ENCODE data around the gene GULP1.
"Not testable (repeated sequence)": the region's sequence is repeated elsewhere in the genome, so short reads cannot be mapped to it uniquely, and the experiment has no call there.

The GULP1 gene

DNA sequence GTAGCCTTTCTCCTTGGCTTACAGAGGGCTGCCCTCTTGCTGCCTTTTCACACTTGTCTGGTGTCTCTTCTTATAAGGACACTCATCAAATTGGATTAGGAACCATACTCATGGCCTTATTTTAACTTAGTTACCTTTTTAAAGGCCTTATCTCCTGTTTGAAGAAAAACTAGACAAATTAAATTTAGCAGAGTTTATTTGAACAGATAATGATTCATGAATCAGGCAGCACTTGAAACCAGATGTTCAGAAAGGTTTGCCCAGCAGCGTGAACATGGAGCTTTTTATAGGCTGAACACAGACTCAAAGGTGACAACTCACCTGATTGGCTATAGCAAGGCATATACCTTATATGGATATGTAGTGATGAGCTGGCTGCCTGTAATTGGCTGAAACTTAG, 238.0 kb downstream of the GULP1 start:
- H3K4me3 ChIP-seq (ENCODE audit: insufficient read depth, low read depth, low read length, poor library complexity, severe bottlenecking) = no peak overlapping the region
- H3K27me3 ChIP-seq (replicated peaks; ENCODE audit: control insufficient read depth, insufficient read depth, low read length, poor library complexity, severe bottlenecking) = no peaks in the 10 kb centered on the region

DNA sequence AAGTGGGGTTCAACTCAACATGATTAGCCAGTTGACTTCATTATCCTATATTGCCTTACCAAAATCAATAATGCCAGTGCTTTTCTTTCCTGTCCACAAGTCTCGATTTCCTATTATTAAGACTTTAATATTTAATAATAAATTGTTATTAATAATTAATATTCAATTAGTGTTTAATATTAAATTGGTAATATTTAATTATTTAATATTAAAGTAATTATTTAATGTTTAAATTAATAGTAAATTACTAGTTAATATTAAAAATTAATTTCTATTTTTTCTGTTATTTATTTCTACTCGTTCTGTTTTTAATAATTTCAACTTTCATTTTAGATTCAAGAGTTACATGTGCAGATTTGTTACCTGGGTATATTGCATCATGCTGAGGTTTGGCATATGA, 243.2 kb downstream of the GULP1 start:
- Histone ChIP-seq H3K4me3 (ENCODE audit: insufficient read depth, low read depth, low read length, poor library complexity, severe bottlenecking) (no peak overlapping the region), H3K4me1 (ENCODE audit: control insufficient read depth, insufficient read depth, low read length, poor library complexity, severe bottlenecking) (no peaks in the 10 kb centered on the region), H3K9me3 (ENCODE audit: control insufficient read depth, low read length) (no peaks in the 10 kb centered on the region), H3K27me3 (replicated peaks; ENCODE audit: control insufficient read depth, insufficient read depth, low read length, poor library complexity, severe bottlenecking) (no peaks in the 10 kb centered on the region), H3K27ac (ENCODE audit: insufficient read depth, low read length, poor library complexity, severe bottlenecking) (no peak overlapping the region), H3K36me3 (ENCODE audit: control insufficient read depth, insufficient read depth, low read length) (no peaks in the 10 kb centered on the region)
- no peak for DNase-seq

More for the DNA sequence above, 238.0 kb downstream of the GULP1 start:
- no peaks in the 10 kb centered on the region for H3K4me1 ChIP-seq (ENCODE audit: control insufficient read depth, insufficient read depth, low read length, poor library complexity, severe bottlenecking)
- H3K9me3 ChIP-seq (ENCODE audit: control insufficient read depth, low read length) = no peaks in the 10 kb centered on the region
- no peaks in the 10 kb centered on the region for H3K36me3 ChIP-seq (ENCODE audit: control insufficient read depth, insufficient read depth, low read length)
- no peak overlapping the region for H3K27ac ChIP-seq (ENCODE audit: insufficient read depth, low read length, poor library complexity, severe bottlenecking)
- DNase-seq = no peak

DNA sequence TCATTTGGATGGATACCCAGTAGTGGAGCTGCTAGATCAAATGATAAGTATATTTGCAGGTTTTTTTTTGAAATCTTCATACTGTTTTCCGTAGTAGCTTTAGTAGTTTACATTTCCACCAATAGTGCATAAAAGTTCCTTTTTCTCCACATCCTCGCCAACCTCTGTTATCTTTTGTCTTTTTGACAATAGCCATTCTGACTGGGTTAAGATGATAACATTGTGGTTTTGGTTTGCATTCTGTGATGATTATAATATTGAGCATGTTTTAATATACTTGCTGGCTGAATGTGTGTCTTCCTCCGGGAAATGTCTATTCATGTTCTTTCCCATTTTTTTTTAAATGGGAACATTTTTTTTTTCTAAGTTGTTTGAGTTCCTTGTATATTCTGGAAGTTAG, 260.0 kb downstream of the GULP1 start:
- no peaks in the 10 kb centered on the region for H3K9me3 ChIP-seq (ENCODE audit: control insufficient read depth, low read length)
- H3K4me3 ChIP-seq (ENCODE audit: insufficient read depth, low read depth, low read length, poor library complexity, severe bottlenecking) = no peak overlapping the region
- no peaks in the 10 kb centered on the region for H3K27me3 ChIP-seq (replicated peaks; ENCODE audit: control insufficient read depth, insufficient read depth, low read length, poor library complexity, severe bottlenecking)
- no peaks in the 10 kb centered on the region for H3K36me3 ChIP-seq (ENCODE audit: control insufficient read depth, insufficient read depth, low read length)
- no peaks in the 10 kb centered on the region for H3K4me1 ChIP-seq (ENCODE audit: control insufficient read depth, insufficient read depth, low read length, poor library complexity, severe bottlenecking)
- DNase-seq = no peak
- H3K27ac ChIP-seq (ENCODE audit: insufficient read depth, low read length, poor library complexity, severe bottlenecking) = no peak overlapping the region

DNA sequence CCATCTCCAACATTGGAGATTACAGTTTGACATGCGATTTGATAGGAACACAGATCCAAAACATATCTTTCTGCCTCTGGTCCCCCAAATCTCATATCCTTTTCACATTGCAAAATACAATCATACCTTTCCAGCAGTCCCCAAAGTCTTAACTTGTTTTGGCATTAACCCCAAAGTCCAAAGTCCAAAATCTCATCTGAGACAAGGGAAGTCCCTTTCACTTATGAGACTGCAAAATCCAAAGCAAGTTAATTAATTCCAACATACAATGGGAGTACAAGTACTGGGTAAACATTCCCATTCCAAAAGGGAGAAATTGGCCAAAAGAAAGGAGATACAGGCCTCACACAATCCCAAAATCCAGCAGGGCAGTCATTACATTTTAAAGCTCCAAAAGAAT, 265.4 kb downstream of the GULP1 start:
- no peaks in the 10 kb centered on the region for H3K36me3 ChIP-seq (ENCODE audit: control insufficient read depth, insufficient read depth, low read length)
- H3K9me3 ChIP-seq (ENCODE audit: control insufficient read depth, low read length) = no peaks in the 10 kb centered on the region
- no peaks in the 10 kb centered on the region for H3K4me1 ChIP-seq (ENCODE audit: control insufficient read depth, insufficient read depth, low read length, poor library complexity, severe bottlenecking)
- no peak for DNase-seq
- no peak overlapping the region for H3K4me3 ChIP-seq (ENCODE audit: insufficient read depth, low read depth, low read length, poor library complexity, severe bottlenecking)
- no peak overlapping the region for H3K27ac ChIP-seq (ENCODE audit: insufficient read depth, low read length, poor library complexity, severe bottlenecking)
- no peaks in the 10 kb centered on the region for H3K27me3 ChIP-seq (replicated peaks; ENCODE audit: control insufficient read depth, insufficient read depth, low read length, poor library complexity, severe bottlenecking)

DNA sequence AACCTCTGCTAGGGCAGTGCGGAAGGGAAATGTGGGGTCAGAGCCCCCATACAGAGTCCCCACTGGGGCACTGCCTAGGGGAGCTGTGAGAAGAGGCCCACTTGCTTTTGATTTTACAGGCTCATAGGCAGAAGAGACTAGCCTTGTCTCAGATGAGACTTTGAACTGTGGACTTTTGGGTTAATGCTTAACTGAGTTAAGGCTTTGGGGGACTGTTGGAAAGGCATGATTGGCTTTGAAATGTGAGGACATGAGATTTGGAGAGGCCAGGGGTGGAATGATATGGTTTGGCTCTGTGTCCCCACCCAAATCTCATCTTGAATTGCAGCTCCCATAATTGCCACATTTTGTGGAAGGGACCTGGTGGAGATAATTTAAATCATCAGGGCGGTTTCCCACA, 267.8 kb downstream of the GULP1 start:
- not testable (repeated sequence) for H3K4me1 ChIP-seq (ENCODE audit: control insufficient read depth, insufficient read depth, low read length, poor library complexity, severe bottlenecking); DNase-seq; H3K27me3 ChIP-seq (replicated peaks; ENCODE audit: control insufficient read depth, insufficient read depth, low read length, poor library complexity, severe bottlenecking); H3K27ac ChIP-seq (ENCODE audit: insufficient read depth, low read length, poor library complexity, severe bottlenecking); H3K9me3 ChIP-seq (ENCODE audit: control insufficient read depth, low read length); H3K36me3 ChIP-seq (ENCODE audit: control insufficient read depth, insufficient read depth, low read length); H3K4me3 ChIP-seq (ENCODE audit: insufficient read depth, low read depth, low read length, poor library complexity, severe bottlenecking)

DNA sequence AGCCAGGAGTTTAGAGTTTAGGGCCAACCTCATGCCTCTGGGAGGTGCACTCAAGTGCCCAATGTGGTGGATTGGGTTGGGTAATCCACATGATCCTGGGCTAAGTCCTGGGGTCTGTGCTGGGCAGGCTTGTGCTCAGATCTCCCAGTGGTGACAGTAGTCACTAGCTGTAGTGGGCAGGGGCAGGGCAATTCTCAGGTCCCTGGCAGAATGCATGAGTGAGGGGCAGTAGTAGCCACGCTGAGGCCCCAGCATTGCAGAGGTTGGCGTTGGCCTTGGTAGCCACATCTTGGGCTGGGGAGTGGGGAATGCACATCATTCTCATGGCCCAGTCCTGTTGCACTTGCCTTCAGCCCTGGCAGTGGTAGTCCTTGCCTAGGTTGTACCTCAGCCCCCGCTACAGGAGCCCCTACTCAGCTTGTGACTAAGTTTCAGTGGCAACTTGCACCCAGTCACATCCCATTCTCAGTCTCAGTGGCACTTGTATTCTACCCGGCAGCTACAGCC, 269.9 kb downstream of the GULP1 start:
- no peaks in the 10 kb centered on the region for H3K9me3 ChIP-seq (ENCODE audit: control insufficient read depth, low read length)
- H3K27me3 ChIP-seq (replicated peaks; ENCODE audit: control insufficient read depth, insufficient read depth, low read length, poor library complexity, severe bottlenecking) = no peaks in the 10 kb centered on the region
- H3K27ac ChIP-seq (ENCODE audit: insufficient read depth, low read length, poor library complexity, severe bottlenecking) = no peak overlapping the region

DNA sequence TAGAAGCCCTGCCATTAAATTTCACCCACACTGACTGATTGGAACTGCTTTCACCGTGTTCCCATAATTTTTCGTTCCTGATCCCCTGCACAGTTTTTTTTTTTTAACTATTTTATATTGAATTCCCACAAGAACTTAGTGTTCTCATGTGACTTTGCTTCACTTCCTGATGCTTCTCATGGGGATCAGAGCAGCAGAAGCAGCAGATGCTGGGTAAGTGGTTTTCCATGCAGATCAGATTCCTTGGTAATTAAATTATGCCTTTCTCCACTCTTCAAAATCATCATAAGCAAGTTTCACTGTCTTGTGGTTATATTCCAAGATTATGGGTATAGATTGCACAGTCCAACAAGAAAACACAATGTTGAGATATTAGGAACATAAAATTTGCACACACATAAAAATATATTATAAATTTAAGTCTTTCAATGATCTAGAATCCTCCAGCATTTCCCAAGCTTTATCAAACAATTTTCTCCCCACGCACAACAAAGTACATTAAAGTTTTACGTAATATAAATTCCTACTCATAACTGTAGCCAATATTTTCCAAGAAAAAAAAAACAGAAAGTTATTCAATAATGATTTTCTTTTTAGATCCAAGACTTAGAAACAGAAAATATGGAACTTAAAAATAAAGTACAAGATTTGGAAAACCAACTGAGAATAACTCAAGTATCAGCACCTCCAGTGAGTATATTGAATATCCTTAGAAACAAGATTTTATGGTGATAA, 277.9 kb downstream of the GULP1 start:
- Histone ChIP-seq H3K4me3 (ENCODE audit: insufficient read depth, low read depth, low read length, poor library complexity, severe bottlenecking) (no peak overlapping the region), H3K36me3 (ENCODE audit: control insufficient read depth, insufficient read depth, low read length) (no peaks in the 10 kb centered on the region), H3K27me3 (replicated peaks; ENCODE audit: control insufficient read depth, insufficient read depth, low read length, poor library complexity, severe bottlenecking) (no peaks in the 10 kb centered on the region), H3K9me3 (ENCODE audit: control insufficient read depth, low read length) (no peaks in the 10 kb centered on the region), H3K27ac (ENCODE audit: insufficient read depth, low read length, poor library complexity, severe bottlenecking) (no peak overlapping the region), H3K4me1 (ENCODE audit: control insufficient read depth, insufficient read depth, low read length, poor library complexity, severe bottlenecking) (no peaks in the 10 kb centered on the region)
- DNase-seq = no peak

More for the DNA sequence above, 269.9 kb downstream of the GULP1 start:
- DNase-seq = no peak
- Histone ChIP-seq H3K4me1 (ENCODE audit: control insufficient read depth, insufficient read depth, low read length, poor library complexity, severe bottlenecking) (no peaks in the 10 kb centered on the region), H3K36me3 (ENCODE audit: control insufficient read depth, insufficient read depth, low read length) (no peaks in the 10 kb centered on the region), H3K4me3 (ENCODE audit: insufficient read depth, low read depth, low read length, poor library complexity, severe bottlenecking) (no peak overlapping the region)

DNA sequence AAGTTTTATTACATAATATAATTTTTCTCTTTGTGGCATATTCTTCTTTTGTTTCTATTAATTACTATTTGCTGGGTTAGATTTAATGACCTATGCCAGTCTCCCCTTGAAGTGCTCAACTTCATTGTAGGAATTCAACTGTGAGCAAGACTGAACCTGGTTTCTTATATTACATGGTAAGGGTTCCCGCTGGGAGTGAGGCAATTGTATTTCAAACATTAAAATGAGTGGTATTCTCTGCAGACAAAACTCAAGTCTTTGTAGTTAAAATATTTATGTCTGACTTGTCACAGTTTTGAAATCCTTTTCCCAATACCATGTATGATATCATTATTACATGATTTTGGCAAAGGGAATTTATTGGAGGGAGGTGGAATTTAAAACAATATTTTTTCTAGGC, 278.7 kb downstream of the GULP1 start:
- H3K36me3 ChIP-seq (ENCODE audit: control insufficient read depth, insufficient read depth, low read length) = no peaks in the 10 kb centered on the region
- no peak overlapping the region for H3K27ac ChIP-seq (ENCODE audit: insufficient read depth, low read length, poor library complexity, severe bottlenecking)
- H3K27me3 ChIP-seq (replicated peaks; ENCODE audit: control insufficient read depth, insufficient read depth, low read length, poor library complexity, severe bottlenecking) = no peaks in the 10 kb centered on the region
- DNase-seq = no peak
- H3K4me1 ChIP-seq (ENCODE audit: control insufficient read depth, insufficient read depth, low read length, poor library complexity, severe bottlenecking) = no peaks in the 10 kb centered on the region
- H3K4me3 ChIP-seq (ENCODE audit: insufficient read depth, low read depth, low read length, poor library complexity, severe bottlenecking) = no peak overlapping the region
- H3K9me3 ChIP-seq (ENCODE audit: control insufficient read depth, low read length) = no peaks in the 10 kb centered on the region

DNA sequence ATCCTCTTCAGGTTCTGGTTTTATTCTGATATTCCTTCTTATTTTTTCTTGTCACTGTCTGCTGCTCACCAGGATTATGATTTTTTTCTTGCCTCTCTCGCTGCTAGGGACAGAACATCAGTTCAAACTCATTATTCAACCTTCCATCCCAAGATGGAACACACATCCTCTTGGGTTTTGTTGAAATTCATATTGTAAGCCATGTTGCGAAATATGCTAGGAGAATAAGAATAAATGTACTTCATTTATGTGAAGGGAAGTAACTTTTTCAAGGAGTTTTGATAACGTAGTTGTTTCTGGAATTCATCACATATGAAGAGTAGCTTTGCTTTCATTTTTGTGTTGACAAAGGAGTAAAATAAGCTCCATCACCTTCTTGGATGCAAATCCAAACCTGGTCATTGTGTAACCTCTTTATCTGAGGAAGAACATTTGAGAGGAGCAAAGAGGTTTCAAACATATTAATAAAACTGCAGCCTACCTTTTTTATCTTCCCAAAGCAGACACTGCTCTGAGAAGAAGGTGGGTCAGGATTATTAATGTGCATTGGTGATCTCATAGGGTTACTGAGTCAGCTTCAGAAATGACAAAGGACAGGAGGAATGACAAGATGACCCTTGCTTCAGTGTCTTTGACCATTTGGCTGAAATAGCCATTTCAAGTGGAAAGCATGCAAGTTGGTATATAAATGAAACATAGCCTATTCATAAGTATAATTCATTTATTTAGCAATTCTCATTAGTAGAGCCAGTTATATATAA, 280.0 kb downstream of the GULP1 start:
- DNase-seq = no peak
- Histone ChIP-seq H3K27me3 (replicated peaks; ENCODE audit: control insufficient read depth, insufficient read depth, low read length, poor library complexity, severe bottlenecking) (no peaks in the 10 kb centered on the region), H3K4me3 (ENCODE audit: insufficient read depth, low read depth, low read length, poor library complexity, severe bottlenecking) (no peak overlapping the region), H3K9me3 (ENCODE audit: control insufficient read depth, low read length) (no peaks in the 10 kb centered on the region), H3K36me3 (ENCODE audit: control insufficient read depth, insufficient read depth, low read length) (no peaks in the 10 kb centered on the region), H3K27ac (ENCODE audit: insufficient read depth, low read length, poor library complexity, severe bottlenecking) (no peak overlapping the region), H3K4me1 (ENCODE audit: control insufficient read depth, insufficient read depth, low read length, poor library complexity, severe bottlenecking) (no peaks in the 10 kb centered on the region)

DNA sequence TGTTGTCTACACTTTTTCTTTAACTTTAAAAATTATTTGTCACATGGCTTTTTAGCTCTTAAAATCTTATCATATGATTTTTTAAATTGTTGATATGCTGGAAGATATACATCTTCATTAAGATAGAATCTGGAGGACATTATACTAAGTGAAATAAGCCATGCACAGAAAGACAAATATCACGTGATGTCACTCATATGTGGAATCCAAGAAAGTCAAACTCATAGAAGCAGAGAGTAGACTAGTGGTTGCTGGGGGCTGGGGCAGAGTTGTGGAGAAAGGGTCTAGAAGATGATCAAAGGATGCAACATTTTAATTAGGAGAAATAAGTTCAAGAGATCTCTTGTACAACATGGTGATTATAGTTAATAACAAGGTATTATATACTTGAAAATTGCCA, 280.9 kb downstream of the GULP1 start:
- Histone ChIP-seq H3K36me3 (ENCODE audit: control insufficient read depth, insufficient read depth, low read length) (no peaks in the 10 kb centered on the region), H3K27me3 (replicated peaks; ENCODE audit: control insufficient read depth, insufficient read depth, low read length, poor library complexity, severe bottlenecking) (no peaks in the 10 kb centered on the region), H3K4me3 (ENCODE audit: insufficient read depth, low read depth, low read length, poor library complexity, severe bottlenecking) (no peak overlapping the region), H3K27ac (ENCODE audit: insufficient read depth, low read length, poor library complexity, severe bottlenecking) (no peak overlapping the region), H3K4me1 (ENCODE audit: control insufficient read depth, insufficient read depth, low read length, poor library complexity, severe bottlenecking) (no peaks in the 10 kb centered on the region), H3K9me3 (ENCODE audit: control insufficient read depth, low read length) (no peaks in the 10 kb centered on the region)
- no peak for DNase-seq
